IPS-20b (cell line): ENCODE results near the gene SPRYD3.
"Not testable (repeated sequence)": the region's sequence is repeated elsewhere in the genome, so short reads cannot be mapped to it uniquely, and the experiment has no call there.

Experiments used
- H3K27ac ChIP-seq: one replicate; pipeline ENCODE4 v1.5.1; 2013; ENCODE audit warnings: low read length
- H3K27me3 ChIP-seq: 2 replicates; pipeline ENCODE4 v1.6.1; 2013; ENCODE audit warnings: mild to moderate bottlenecking, low read length, inconsistent platforms; ENCODE audit not compliant: insufficient read depth
- H3K36me3 ChIP-seq: 2 replicates; pipeline ENCODE4 v1.6.1; 2013; ENCODE audit warnings: low read depth, mild to moderate bottlenecking, inconsistent platforms, low read length, moderate library complexity; ENCODE audit not compliant: insufficient read depth
- H3K4me1 ChIP-seq: 2 replicates; pipeline ENCODE4 v1.6.1; 2013; ENCODE audit warnings: mild to moderate bottlenecking, control low read depth, inconsistent platforms, low read length, moderate library complexity; ENCODE audit not compliant: insufficient read depth
- H3K4me3 ChIP-seq: 2 replicates; pipeline ENCODE4 v1.5.1; 2013; ENCODE audit warnings: mild to moderate bottlenecking, low read length, inconsistent platforms
- H3K9ac ChIP-seq: 2 replicates; pipeline ENCODE4 v1.6.1; 2013; ENCODE audit warnings: low read depth, mild to moderate bottlenecking, inconsistent platforms, low read length, moderate library complexity
- H3K9me3 ChIP-seq: 2 replicates; pipeline ENCODE4 v1.6.1; 2013; ENCODE audit warnings: mild to moderate bottlenecking, low read depth, low read length, inconsistent platforms; ENCODE audit not compliant: insufficient read depth

SPRYD3 gene

DNA sequence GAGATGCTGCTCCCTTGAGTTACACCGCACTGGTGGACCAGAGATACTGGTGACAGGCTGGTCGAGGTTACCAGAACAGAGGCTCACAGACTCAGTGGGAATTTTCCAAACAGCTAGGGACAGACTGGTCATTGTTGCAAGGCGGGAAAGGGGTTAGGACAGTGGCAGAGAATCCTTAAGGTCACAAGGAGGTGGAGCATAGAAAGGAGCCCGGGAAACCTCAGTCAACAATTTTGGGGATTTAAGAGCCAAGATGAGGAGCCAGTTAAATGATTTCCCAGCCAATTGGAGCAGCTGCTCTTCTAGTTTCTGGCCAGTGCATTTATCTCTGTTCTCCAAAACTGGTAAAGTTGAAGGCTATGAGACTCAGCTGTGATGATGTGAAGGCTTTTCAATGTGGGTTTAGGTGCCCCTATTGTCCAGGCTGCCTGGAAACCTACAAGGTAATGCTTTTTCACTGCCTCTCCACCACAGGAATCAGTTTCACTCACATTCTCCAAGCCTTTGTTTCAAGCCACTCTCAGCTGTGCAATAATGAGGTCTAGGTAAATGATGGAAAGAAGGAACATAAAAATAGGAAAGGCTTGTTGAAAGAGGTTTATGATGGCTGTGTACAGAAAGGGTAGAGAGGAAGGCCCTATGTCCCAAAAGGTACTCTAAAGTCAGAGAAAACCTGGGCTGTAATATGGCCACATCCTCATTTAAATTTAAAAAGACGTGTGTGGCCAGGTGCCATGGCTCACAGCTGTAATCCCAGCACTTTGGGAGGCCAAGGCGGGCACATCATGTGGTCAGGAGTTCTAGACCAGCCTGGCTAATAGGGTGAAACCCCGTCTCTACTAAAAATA, 36.4 kb downstream of the SPRYD3 start:
- no peaks in the 10 kb centered on the region for H3K9me3 ChIP-seq
- H3K4me3 ChIP-seq, result no peak overlapping the region
- peaks cover 28% of the 10 kb centered on the region for H3K27me3 ChIP-seq
- no peak overlapping the region; the same call in 1 of the 2 replicates for H3K9ac ChIP-seq
- H3K27ac ChIP-seq, result no peak overlapping the region
- peaks cover 45% of the 10 kb centered on the region for H3K36me3 ChIP-seq
- peaks cover 20% of the 10 kb centered on the region for H3K4me1 ChIP-seq

GRCh38 chr12:53039851-53040250, 39.3 kb downstream of the SPRYD3 start:
- H3K4me3 ChIP-seq, result no peak overlapping the region
- H3K36me3 ChIP-seq, result peaks cover 74% of the 10 kb centered on the region
- H3K9me3 ChIP-seq, result no peaks in the 10 kb centered on the region
- peaks cover 12% of the 10 kb centered on the region for H3K4me1 ChIP-seq
- H3K9ac ChIP-seq, result no peak overlapping the region
- peaks cover 13% of the 10 kb centered on the region for H3K27me3 ChIP-seq
- no peak overlapping the region for H3K27ac ChIP-seq

GRCh38 chr12:53036802-53037201, 42.4 kb downstream of the SPRYD3 start:
- H3K27ac ChIP-seq, result no peak overlapping the region
- no peaks in the 10 kb centered on the region for H3K9me3 ChIP-seq
- no peak overlapping the region for H3K4me3 ChIP-seq
- peaks cover 96% of the 10 kb centered on the region for H3K36me3 ChIP-seq
- no peaks in the 10 kb centered on the region for H3K4me1 ChIP-seq
- no peak overlapping the region for H3K9ac ChIP-seq
- no peaks in the 10 kb centered on the region for H3K27me3 ChIP-seq

GRCh38 chr12:53034459-53034858, 44.7 kb downstream of the SPRYD3 start:
- Histone ChIP-seq H3K4me3 (no peak overlapping the region), H3K27me3 (no peaks in the 10 kb centered on the region), H3K9me3 (no peaks in the 10 kb centered on the region), H3K9ac (no peak overlapping the region), H3K36me3 (peaks cover 92% of the 10 kb centered on the region), H3K4me1 (no peaks in the 10 kb centered on the region), H3K27ac (no peak overlapping the region)

DNA sequence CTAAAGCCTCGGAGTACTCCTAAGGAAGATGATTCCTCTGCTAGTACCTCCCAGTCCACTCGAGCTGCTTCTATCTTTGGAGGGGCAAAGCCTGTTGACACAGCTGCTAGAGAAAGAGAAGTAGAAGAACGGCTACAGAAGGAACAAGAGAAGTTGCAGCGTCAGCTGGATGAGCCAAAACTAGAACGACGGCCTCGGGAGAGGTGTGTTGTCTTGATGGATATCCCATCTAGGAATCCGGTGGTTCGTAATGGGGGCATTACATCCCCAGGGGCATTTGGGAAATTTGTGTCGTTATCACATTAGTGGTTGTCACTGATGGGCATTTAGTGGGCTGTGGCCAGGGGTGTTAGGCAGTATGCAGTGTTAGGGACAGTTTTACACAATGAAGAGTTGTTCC, 45.4 kb downstream of the SPRYD3 start:
- not testable (repeated sequence) for H3K9me3 ChIP-seq, H3K9ac ChIP-seq, H3K4me1 ChIP-seq, H3K4me3 ChIP-seq, H3K27me3 ChIP-seq, H3K27ac ChIP-seq
- H3K36me3 ChIP-seq, result peaks cover 92% of the 10 kb centered on the region

DNA sequence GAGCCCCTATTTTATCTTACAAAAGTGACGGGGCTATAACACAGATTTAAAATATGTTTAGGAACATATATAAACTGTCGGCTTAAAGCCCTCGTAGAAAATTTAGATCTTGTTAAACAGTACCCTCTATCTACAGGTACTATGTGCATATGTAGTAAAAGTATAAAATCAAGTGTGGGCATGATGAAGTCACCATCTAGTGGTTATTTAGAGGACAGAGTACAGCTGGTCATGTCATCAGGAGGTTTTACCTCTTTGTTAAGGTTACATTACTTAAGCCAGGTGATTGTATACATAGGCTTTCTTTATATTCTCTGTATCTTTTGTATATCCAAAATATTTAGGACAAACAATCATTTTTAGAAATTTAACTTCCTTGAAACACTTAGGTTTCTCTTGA, 47.6 kb downstream of the SPRYD3 start:
- H3K36me3 ChIP-seq, result peaks cover 92% of the 10 kb centered on the region
- H3K4me1 ChIP-seq, result no peaks in the 10 kb centered on the region
- H3K4me3 ChIP-seq, result no peak overlapping the region
- H3K27ac ChIP-seq, result no peak overlapping the region
- no peak overlapping the region for H3K9ac ChIP-seq
- H3K9me3 ChIP-seq, result no peaks in the 10 kb centered on the region
- no peaks in the 10 kb centered on the region for H3K27me3 ChIP-seq

DNA sequence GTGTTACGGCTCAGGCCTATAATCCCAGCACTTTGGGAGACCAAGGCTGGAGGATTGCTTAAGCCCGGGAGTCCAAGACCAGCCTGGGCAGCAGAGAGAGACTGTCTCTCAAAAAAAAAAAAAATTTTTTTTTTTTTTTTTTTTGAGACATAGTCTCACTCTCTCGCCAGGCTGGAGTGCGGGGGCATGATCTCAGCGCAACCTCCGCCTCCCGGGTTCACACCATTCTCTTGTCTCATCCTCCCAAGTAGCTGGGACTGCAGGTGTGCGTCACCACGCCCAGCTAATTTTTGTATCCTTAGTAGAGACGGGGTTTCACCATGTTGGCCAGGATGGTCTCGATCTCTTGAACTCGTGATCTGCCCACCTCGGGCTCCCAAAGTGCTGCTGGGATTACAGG, 52.2 kb downstream of the SPRYD3 start:
- not testable (repeated sequence) for H3K4me3 ChIP-seq, H3K9ac ChIP-seq, H3K9me3 ChIP-seq, H3K4me1 ChIP-seq, H3K27ac ChIP-seq, H3K27me3 ChIP-seq
- peaks cover 92% of the 10 kb centered on the region for H3K36me3 ChIP-seq

GRCh38 chr12:53025250-53025649, 53.9 kb downstream of the SPRYD3 start:
- Histone ChIP-seq H3K4me3 (no peak overlapping the region), H3K36me3 (peaks cover 92% of the 10 kb centered on the region), H3K9ac (no peak overlapping the region), H3K9me3 (no peaks in the 10 kb centered on the region), H3K4me1 (no peaks in the 10 kb centered on the region), H3K27me3 (no peaks in the 10 kb centered on the region), H3K27ac (no peak overlapping the region)

DNA sequence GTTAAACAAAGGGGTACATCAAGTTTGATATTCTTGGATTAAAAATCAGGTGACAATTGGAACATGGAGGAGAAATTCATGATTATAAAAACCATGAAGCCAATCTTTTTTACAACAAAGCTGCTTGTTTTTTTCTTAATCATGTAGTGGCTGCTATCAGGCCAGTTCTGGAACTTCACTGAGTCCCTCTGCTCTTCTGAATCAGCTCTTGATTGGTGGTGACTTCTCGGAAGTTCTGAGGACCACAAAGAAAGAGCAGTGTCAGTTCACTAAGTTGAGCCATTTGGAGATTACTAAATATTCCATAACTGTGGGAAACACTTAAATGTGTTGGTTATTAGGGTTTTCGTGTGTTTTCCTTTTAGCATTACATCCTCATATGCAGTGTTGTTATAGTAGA, 64.5 kb downstream of the SPRYD3 start:
- no peak overlapping the region for H3K9ac ChIP-seq
- no peaks in the 10 kb centered on the region for H3K9me3 ChIP-seq
- H3K4me3 ChIP-seq, result no peak overlapping the region
- H3K27ac ChIP-seq, result no peak overlapping the region
- no peaks in the 10 kb centered on the region for H3K27me3 ChIP-seq
- peaks cover 90% of the 10 kb centered on the region for H3K36me3 ChIP-seq
- peaks cover 4% of the 10 kb centered on the region; the same call in 1 of the 2 replicates for H3K4me1 ChIP-seq
